Astrocyte (in vitro differentiated cells and primary cell): ENCODE results near the gene SHTN1. TPM values are rescaled to one million over a fixed set of nuclear protein-coding genes. Genes with fewer than 3 reads are reported as not detected.

Experiments used
- DNase-seq: peaks from one replicate; pipeline ENCODE4 v3.0.0-alpha.2; 2010; ENCODE audit warnings: low read depth
- FAIRE-seq: peaks from 2 replicates; lab custom pipeline; 2011; peaks lifted over from hg19 to GRCh38; lab: Jason Lieb, UNC
- H2AFZ ChIP-seq: 2 replicates; pipeline ENCODE4 v1.6.0; 2012; ENCODE audit warnings: low read depth, low read length, inconsistent platforms
- H3K27ac ChIP-seq: 2 replicates; pipeline ENCODE4 v1.5.1; 2011; ENCODE audit warnings: low read depth, low read length, inconsistent platforms
- H3K27me3 ChIP-seq: 2 replicates; pipeline ENCODE4 v1.6.0; 2011; ENCODE audit warnings: low read length, inconsistent platforms; ENCODE audit not compliant: insufficient read depth
- H3K36me3 ChIP-seq: 2 replicates; pipeline ENCODE4 v1.5.1; 2011; ENCODE audit warnings: low read length, inconsistent platforms; ENCODE audit not compliant: insufficient read depth
- H3K4me1 ChIP-seq: 2 replicates; pipeline ENCODE4 v1.5.1; 2011; ENCODE audit warnings: low read length, inconsistent platforms; ENCODE audit not compliant: insufficient read depth
- H3K4me2 ChIP-seq: 2 replicates; pipeline ENCODE4 v1.6.0; 2012; ENCODE audit warnings: low read length, inconsistent platforms
- H3K4me3 ChIP-seq: 2 replicates; pipeline ENCODE4 v1.5.1; 2011; ENCODE audit warnings: low read depth, mild to moderate bottlenecking, low read length, inconsistent platforms; ENCODE audit not compliant: insufficient read depth
- H3K79me2 ChIP-seq: 2 replicates; pipeline ENCODE4 v1.6.0; 2012; ENCODE audit warnings: mild to moderate bottlenecking, low read length, inconsistent platforms; ENCODE audit not compliant: insufficient read depth
- H3K9ac ChIP-seq: 2 replicates; pipeline ENCODE4 v1.6.0; 2012; ENCODE audit warnings: mild to moderate bottlenecking, low read length, inconsistent platforms
- H3K9me3 ChIP-seq: 2 replicates; pipeline ENCODE4 v1.5.1; 2012; ENCODE audit warnings: low read depth, mild to moderate bottlenecking, low read length, inconsistent platforms; ENCODE audit not compliant: insufficient read depth
- H4K20me1 ChIP-seq: 2 replicates; pipeline ENCODE4 v1.6.0; 2012; ENCODE audit warnings: low read length, inconsistent platforms; ENCODE audit not compliant: insufficient read depth
- H3K27ac Mint-ChIP-seq: one replicate; pipeline ENCODE4 v1.8.0; 2021; ENCODE audit warnings: mild to moderate bottlenecking, mixed read lengths; ENCODE audit not compliant: unreplicated experiment
- H3K27me3 Mint-ChIP-seq: one replicate; pipeline ENCODE4 v1.8.0; 2021; ENCODE audit warnings: low read depth, mixed read lengths; ENCODE audit not compliant: unreplicated experiment
- H3K36me3 Mint-ChIP-seq: one replicate; pipeline ENCODE4 v1.8.0; 2021; ENCODE audit warnings: low read depth, mixed read lengths; ENCODE audit not compliant: unreplicated experiment
- H3K4me1 Mint-ChIP-seq: one replicate; pipeline ENCODE4 v1.8.0; 2021; ENCODE audit warnings: low read depth, mixed read lengths; ENCODE audit not compliant: unreplicated experiment
- H3K4me3 Mint-ChIP-seq: one replicate; pipeline ENCODE4 v1.8.0; 2021; ENCODE audit warnings: mild to moderate bottlenecking, moderate library complexity, mixed read lengths; ENCODE audit not compliant: unreplicated experiment
- H3K9me3 Mint-ChIP-seq: one replicate; pipeline ENCODE4 v1.8.0; 2021; ENCODE audit warnings: mild to moderate bottlenecking, mixed read lengths; ENCODE audit not compliant: unreplicated experiment
- CTCF ChIP-seq: IDR thresholded peaks from 2 replicates; pipeline ENCODE4 v1.5.1; 2011; ENCODE audit warnings: low read depth, mild to moderate bottlenecking, inconsistent platforms, low read length, moderate library complexity; ENCODE audit not compliant: insufficient read depth
- EZH2 ChIP-seq: IDR thresholded peaks from 2 replicates; pipeline ENCODE4 v1.6.1; 2012; ENCODE audit warnings: mild to moderate bottlenecking, low read length, inconsistent platforms; ENCODE audit not compliant: insufficient read depth
- total RNA-seq: library from RNA; stranded (reverse); gene quantifications from 2 replicates; pipeline ENCODE4 v1.2.1, GENCODE V29; 2021

Gene SHTN1
- total RNA-seq, 1 donor from 2014 or later: 32.7 TPM

- Histone ChIP-seq H3K9me3 (no peaks in the 10 kb centered on the region), H3K79me2 (no peaks in the 10 kb centered on the region), H4K20me1 (no peaks in the 10 kb centered on the region), H3K27me3 (no peaks in the 10 kb centered on the region), H3K4me3 (no peak overlapping the region), H3K27ac (no peak overlapping the region), H3K9ac (no peak overlapping the region), H3K4me1 (peaks cover 4% of the 10 kb centered on the region), H2AFZ (no peak overlapping the region), H3K36me3 (peaks cover 3% of the 10 kb centered on the region), H3K4me2 (no peak overlapping the region)
- Mint-ChIP-seq H3K27me3 (no peaks in the 10 kb centered on the region), H3K4me1 (peaks cover 8% of the 10 kb centered on the region), H3K9me3 (no peaks in the 10 kb centered on the region), H3K27ac (peak overlapping the region; percentile 16), H3K36me3 (peaks cover 9% of the 10 kb centered on the region), H3K4me3 (no peak overlapping the region)
- DNase-seq: peak; percentile 72
- TF ChIP-seq CTCF (no peak), EZH2 (no peak)
- no peak for FAIRE-seq
Measured at GRCh38 chr10:116926426-116926825, 78.6 kb downstream of the SHTN1 start.

GRCh38 chr10:116925056-116925455, 79.9 kb downstream of the SHTN1 start:
- FAIRE-seq: no peak

More at GRCh38 chr10:116925056-116925455, 79.9 kb downstream of the SHTN1 start:
- H3K36me3 ChIP-seq: peaks cover 3% of the 10 kb centered on the region
- H3K27me3 Mint-ChIP-seq: no peaks in the 10 kb centered on the region
- peaks cover 4% of the 10 kb centered on the region for H3K4me1 ChIP-seq
- no peaks in the 10 kb centered on the region for H3K9me3 Mint-ChIP-seq
- no peak overlapping the region for H3K4me3 Mint-ChIP-seq
- peaks cover 8% of the 10 kb centered on the region for H3K4me1 Mint-ChIP-seq
- no peak overlapping the region for H3K4me2 ChIP-seq
- no peak overlapping the region for H2AFZ ChIP-seq
- no peak for TF ChIP-seq CTCF
- TF ChIP-seq EZH2: no peak
- peak overlapping the region; percentile 80 for H3K27ac Mint-ChIP-seq
- H3K27ac ChIP-seq: no peak overlapping the region
- peaks cover 17% of the 10 kb centered on the region for H3K36me3 Mint-ChIP-seq
- no peaks in the 10 kb centered on the region for H3K79me2 ChIP-seq
- H4K20me1 ChIP-seq: no peaks in the 10 kb centered on the region
- no peaks in the 10 kb centered on the region for H3K27me3 ChIP-seq
- H3K4me3 ChIP-seq: no peak overlapping the region
- no peak for DNase-seq
- no peak overlapping the region for H3K9ac ChIP-seq
- no peaks in the 10 kb centered on the region for H3K9me3 ChIP-seq
